Brain microvascular endothelial cell (primary cell): Measurements from ENCODE around the gene UBE2S.
A peak's percentile ranks its signal among the peaks of the same experiment; 100 is the strongest.
"Not testable (repeated sequence)": the region's sequence is repeated elsewhere in the genome, so short reads cannot be mapped to it uniquely, and the experiment has no call there.

Experiments
- DNase-seq: peaks from one replicate; pipeline ENCODE4 v3.0.0-alpha.2; 2020
- H3K27ac ChIP-seq: fragments of 250-450 bp; sonication (Bioruptor Pico); 2 replicates; pipeline ENCODE4 v1.5.1; 2020; ENCODE audit warnings: mild to moderate bottlenecking, moderate library complexity
- H3K27me3 ChIP-seq: fragments of 250-450 bp; sonication (Bioruptor Pico); replicated peaks from 2 replicates; pipeline ENCODE4 v1.5.1; 2020; ENCODE audit warnings: mild to moderate bottlenecking
- H3K36me3 ChIP-seq: fragments of 250-450 bp; sonication (Bioruptor Pico); replicated peaks from 2 replicates; pipeline ENCODE4 v1.5.1; 2020; ENCODE audit warnings: mild to moderate bottlenecking
- H3K4me3 ChIP-seq: 2 replicates; pipeline ENCODE4 v1.5.1; 2011; ENCODE audit warnings: low read depth, mild to moderate bottlenecking, control low read depth, low read length, moderate library complexity
- CTCF ChIP-seq: IDR thresholded peaks from 2 replicates; pipeline ENCODE4 v1.5.1; 2011; ENCODE audit warnings: low read depth, mild to moderate bottlenecking, moderate library complexity, low read length, control low read depth, inconsistent platforms; ENCODE audit errors: missing control alignments
- in situ Hi-C: cut with HindIII; loops from 2 replicates; pipeline ENCODE4 v1.10.0; 2017; ENCODE audit warnings: low sequenced_read_pairs, low pct_ligation_motif_present

UBE2S gene

GRCh38 chr19:55451965-55452748, 44.6 kb upstream of the UBE2S start:
- Histone ChIP-seq H3K27ac (no peak overlapping the region), H3K4me3 (peak overlapping the region; percentile 15)

GRCh38 chr19:55451163-55451964, 43.8 kb upstream of the UBE2S start:
- in situ Hi-C loops, result no loop called here
- H3K27me3 ChIP-seq, result peaks cover 17% of the 10 kb centered on the region
- no peak overlapping the region for H3K4me3 ChIP-seq
- DNase-seq, result no peak
- no peak for TF ChIP-seq CTCF
- no peaks in the 10 kb centered on the region for H3K36me3 ChIP-seq
- no peak overlapping the region for H3K27ac ChIP-seq

More at GRCh38 chr19:55451965-55452748, 44.6 kb upstream of the UBE2S start:
- in situ Hi-C loops, result no loop called here
- no peak for DNase-seq
- H3K36me3 ChIP-seq, result no peaks in the 10 kb centered on the region
- H3K27me3 ChIP-seq, result peaks cover 15% of the 10 kb centered on the region
- TF ChIP-seq CTCF, result no peak

GRCh38 chr19:55449469-55449868, 41.9 kb upstream of the UBE2S start:
- no peak overlapping the region for H3K4me3 ChIP-seq
- in situ Hi-C loops, result no loop called here
- H3K27me3 ChIP-seq, result peaks cover 20% of the 10 kb centered on the region
- H3K27ac ChIP-seq, result no peak overlapping the region
- no peak for DNase-seq
- H3K36me3 ChIP-seq, result no peaks in the 10 kb centered on the region
- no peak for TF ChIP-seq CTCF

DNA sequence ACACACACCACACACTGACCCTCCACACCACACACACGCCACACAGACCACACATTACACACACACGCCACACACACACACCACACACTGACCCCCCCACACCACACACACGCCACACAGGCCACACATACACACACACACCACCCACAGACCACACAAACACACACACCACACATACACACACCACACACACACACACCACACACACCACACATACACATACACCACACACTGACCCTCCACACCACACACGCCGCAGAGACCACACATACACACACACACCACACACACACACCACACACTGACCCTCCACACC, 40.5 kb upstream of the UBE2S start:
- DNase-seq, H3K36me3 ChIP-seq, H3K4me3 ChIP-seq, in situ Hi-C loops, H3K27ac ChIP-seq: not testable (repeated sequence)
- peaks cover 30% of the 10 kb centered on the region for H3K27me3 ChIP-seq

GRCh38 chr19:55447421-55448174, 40.0 kb upstream of the UBE2S start:
- DNase-seq, result no peak
- in situ Hi-C loops, result no loop called here
- Histone ChIP-seq H3K4me3 (no peak overlapping the region), H3K27me3 (peaks cover 31% of the 10 kb centered on the region), H3K36me3 (no peaks in the 10 kb centered on the region), H3K27ac (no peak overlapping the region)
- TF ChIP-seq CTCF, result no peak

GRCh38 chr19:55446060-55446459, 38.5 kb upstream of the UBE2S start:
- Histone ChIP-seq H3K27ac (no peak overlapping the region), H3K27me3 (peaks cover 28% of the 10 kb centered on the region), H3K36me3 (no peaks in the 10 kb centered on the region), H3K4me3 (no peak overlapping the region)
- in situ Hi-C loops, result no loop called here
- no peak for DNase-seq
- TF ChIP-seq CTCF, result no peak
